B cell (primary cell): ENCODE data around the gene ABR. TPM values are rescaled to one million over a fixed set of nuclear protein-coding genes. Genes with fewer than 3 reads are reported as not detected.

Experiments
- ATAC-seq: fragments of 200-7000 bp; cut with Tn5 transposase; one replicate; pipeline ENCODE4 v1.10.0; 2021; ENCODE audit warnings: low read depth, mild to moderate bottlenecking, moderate number of reproducible peaks, moderate library complexity
- CTCF ChIA-PET: fragments of 350-600 bp; sonication (Branson Sonifier 250); formaldehyde crosslinking; loops from one replicate; lab custom pipeline; 2021; ENCODE audit warnings: antibody characterized with exemption, inconsistent platforms; lab: Charles Lee
- POLR2A ChIA-PET: fragments of 350-600 bp; sonication (Branson Sonifier 250); formaldehyde crosslinking; loops from one replicate; lab custom pipeline; 2021; ENCODE audit warnings: antibody characterized with exemption; lab: Charles Lee
- DNase-seq: peaks from one replicate; pipeline ENCODE4 v3.0.0; 2013
- H2AFZ ChIP-seq: 2 replicates; pipeline ENCODE4 v1.6.1; 2012; ENCODE audit warnings: mild to moderate bottlenecking, low read depth, low read length; ENCODE audit not compliant: insufficient read depth, poor library complexity, severe bottlenecking
- H3K27ac ChIP-seq, 2 donors: 1 replicate in 1 of 2; 2 replicates in 1 of 2; pipeline ENCODE4 v1.5.1; 2012 to 2013; ENCODE audit warnings: low read length in 2 of 2, mild to moderate bottlenecking in 2 of 2, moderate library complexity in 1 of 2
- H3K27me3 ChIP-seq, 4 experiments: fragments of 200-600 bp in 1 of 4; sonication (generic) in 1 of 4; replicated peaks in 1 of 4; 1 replicate in 2 of 4; 2 replicates in 2 of 4; pipeline versions ENCODE4 v1.6.1 to v1.7.0; 2013 to 2016; ENCODE audit warnings: low read length in 3 of 4, mild to moderate bottlenecking in 2 of 4, mixed read lengths in 1 of 4, moderate library complexity in 1 of 4; ENCODE audit not compliant: insufficient read depth in 4 of 4, control insufficient read depth in 3 of 4; ENCODE audit errors: control extremely low read depth in 1 of 4
- H3K36me3 ChIP-seq, 2 experiments: replicated peaks in 1 of 2; 1 replicate in 1 of 2; 2 replicates in 1 of 2; pipeline versions ENCODE4 v1.6.1 to v1.7.1; 2013; ENCODE audit warnings: low read length in 1 of 2; ENCODE audit not compliant: insufficient read depth in 2 of 2, control insufficient read depth in 1 of 2; ENCODE audit errors: control extremely low read depth in 1 of 2, extremely low read depth in 1 of 2
- H3K4me1 ChIP-seq, 2 donors: fragments of 200-600 bp in 1 of 2; sonication (generic) in 1 of 2; 1 replicate in 1 of 2; 2 replicates in 1 of 2; pipeline versions ENCODE4 v1.5.1 to v1.6.1; 2013 to 2017; ENCODE audit warnings: low read length in 2 of 2; ENCODE audit not compliant: control insufficient read depth in 2 of 2, insufficient read depth in 2 of 2
- H3K4me2 ChIP-seq: replicated peaks from 2 replicates; pipeline ENCODE3; 2012; ENCODE audit warnings: mild to moderate bottlenecking, low read depth, low read length; ENCODE audit not compliant: poor library complexity, severe bottlenecking
- H3K4me3 ChIP-seq, 5 experiments: fragments of 200-600 bp in 1 of 5; sonication (generic) in 1 of 5; 1 replicate in 3 of 5; 2 replicates in 2 of 5; pipeline versions ENCODE4 v1.5.1 to v1.7.0; 2011 to 2016; ENCODE audit warnings: low read length in 4 of 5, mild to moderate bottlenecking in 4 of 5, low read depth in 2 of 5, control low read depth in 1 of 5, moderate library complexity in 1 of 5; ENCODE audit not compliant: insufficient read depth in 1 of 5; ENCODE audit errors: control extremely low read depth in 1 of 5, extremely low read depth in 1 of 5
- H3K79me2 ChIP-seq: fragments of 200-600 bp; sonication (generic); one replicate; pipeline ENCODE4 v1.6.0; 2016; ENCODE audit warnings: low read length; ENCODE audit not compliant: control insufficient read depth, insufficient read depth
- H3K9ac ChIP-seq: fragments of 200-600 bp; sonication (generic); 2 replicates; pipeline ENCODE4 v1.6.1; 2017; ENCODE audit warnings: mild to moderate bottlenecking, low read length, moderate library complexity
- H3K9me3 ChIP-seq, 3 donors: one replicate each; pipeline versions ENCODE4 v1.6.1 to v1.7.1; 2013; ENCODE audit warnings: low read length in 2 of 3; ENCODE audit not compliant: control insufficient read depth in 2 of 3, insufficient read depth in 1 of 3; ENCODE audit errors: control extremely low read depth in 1 of 3
- H4K20me1 ChIP-seq: 2 replicates; pipeline ENCODE4 v1.6.0; 2012; ENCODE audit warnings: mild to moderate bottlenecking, low read length; ENCODE audit not compliant: insufficient read depth, control insufficient read depth, poor library complexity, severe bottlenecking
- H3K27ac Mint-ChIP-seq: one replicate; pipeline ENCODE4 v1.8.0; 2021; ENCODE audit warnings: mixed read lengths
- H3K27me3 Mint-ChIP-seq: one replicate; pipeline ENCODE4 v1.8.0; 2021; ENCODE audit warnings: mixed read lengths
- H3K4me1 Mint-ChIP-seq: one replicate; pipeline ENCODE4 v1.8.0; 2021; ENCODE audit warnings: mixed read lengths
- H3K4me3 Mint-ChIP-seq: one replicate; pipeline ENCODE4 v1.8.0; 2021; ENCODE audit warnings: mixed read lengths
- H3K9me3 Mint-ChIP-seq: one replicate; pipeline ENCODE4 v1.8.0; 2022; ENCODE audit warnings: mixed read lengths; ENCODE audit not compliant: insufficient read depth
- EZH2 ChIP-seq: IDR thresholded peaks from 2 replicates; pipeline ENCODE4 v1.6.1; 2012; ENCODE audit warnings: borderline replicate concordance, low read depth, mild to moderate bottlenecking, moderate library complexity, low read length; ENCODE audit not compliant: insufficient read depth, poor library complexity, severe bottlenecking
- WGBS: methylation state at CpG from one replicate; pipeline ENCODE4 v1.1.5; 2013; ENCODE audit warnings: missing lambda C conversion rate; ENCODE audit not compliant: insufficient coverage; 5-methylcytosine and 5-hydroxymethylcytosine counted together
- intact Hi-C: fragments of 100-400 bp; cut with micrococcal nuclease; formaldehyde crosslinking; loops from one replicate; pipeline ENCODE4 v1.10.0; 2022
- polyA plus RNA-seq: library from polyadenylated mRNA; depleted of rRNA; stranded (reverse); fragments of >200 nt; gene quantifications from 2 replicates; pipeline ENCODE4 v1.2.3, GENCODE V29; 2012
- total RNA-seq, 2 donors: library from RNA; stranded (reverse); fragments of 120-200 nt in 1 of 2; gene quantifications; 1 replicate in 1 of 2; 2 replicates in 1 of 2; pipeline versions ENCODE4 v1.2.3 to v1.2.4, GENCODE V29; 2013 to 2022
- TF ChIP-seq, protein P1 (sequence below): fragments of 200-600 bp; IDR thresholded peaks from one replicate; pipeline ENCODE4 v1.8.0; 2022; ENCODE audit warnings: antibody characterized with exemption, mild to moderate bottlenecking

Gene ABR
- total and polyA plus RNA-seq, 2 donors (not counting 1 experiment from before 2014, with no cell fraction given), result 79.8 to 262 TPM

DNA sequence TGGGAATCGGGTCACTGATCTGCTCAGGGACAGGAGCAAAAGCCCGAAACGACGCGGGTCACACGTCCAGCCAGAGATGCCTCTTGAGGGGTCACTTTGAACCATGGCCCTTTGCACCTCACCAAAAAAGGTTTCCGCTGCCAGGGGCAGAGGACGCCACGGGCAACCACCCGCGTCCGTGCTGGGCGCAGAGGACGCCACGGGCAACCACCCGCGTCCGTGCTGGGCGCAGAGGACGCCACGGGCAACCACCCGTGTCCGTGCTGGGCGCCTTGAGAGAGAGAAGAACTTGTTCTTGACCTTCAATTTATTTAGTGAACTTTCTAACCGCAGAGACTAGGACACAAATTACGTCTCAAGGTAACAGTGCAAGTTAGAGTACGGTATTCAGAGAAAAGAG lies 147.4 kb downstream of the ABR start:
- Histone ChIP-seq H3K4me3 (no peak overlapping the region), H3K4me2 (no peak overlapping the region), H3K27me3 (no peaks in the 10 kb centered on the region), H3K9ac (no peak overlapping the region), H3K9me3 (no peaks in the 10 kb centered on the region), H3K4me1 (peaks cover 0 to 18% of the 10 kb centered on the region in 2 donors), H2AFZ (no peak overlapping the region), H3K27ac (no peak overlapping the region), H3K79me2 (peaks cover 8% of the 10 kb centered on the region), H4K20me1 (peaks cover 55% of the 10 kb centered on the region), H3K36me3 (peaks cover 0 to 3% of the 10 kb centered on the region in 2 experiments)
- intact Hi-C loops, result no loop called here
- Mint-ChIP-seq H3K4me1 (peaks cover 22% of the 10 kb centered on the region), H3K27ac (no peak overlapping the region), H3K4me3 (peak overlapping the region; percentile 45), H3K27me3 (no peaks in the 10 kb centered on the region), H3K9me3 (no peaks in the 10 kb centered on the region)
- CTCF ChIA-PET, result no interaction called here
- POLR2A ChIA-PET, result no interaction called here
- ATAC-seq (peak; percentile 11), DNase-seq (no peak)
- WGBS, result 74% methylated on average over 23 of the region's 27 CpGs
- TF ChIP-seq, protein P1, sequence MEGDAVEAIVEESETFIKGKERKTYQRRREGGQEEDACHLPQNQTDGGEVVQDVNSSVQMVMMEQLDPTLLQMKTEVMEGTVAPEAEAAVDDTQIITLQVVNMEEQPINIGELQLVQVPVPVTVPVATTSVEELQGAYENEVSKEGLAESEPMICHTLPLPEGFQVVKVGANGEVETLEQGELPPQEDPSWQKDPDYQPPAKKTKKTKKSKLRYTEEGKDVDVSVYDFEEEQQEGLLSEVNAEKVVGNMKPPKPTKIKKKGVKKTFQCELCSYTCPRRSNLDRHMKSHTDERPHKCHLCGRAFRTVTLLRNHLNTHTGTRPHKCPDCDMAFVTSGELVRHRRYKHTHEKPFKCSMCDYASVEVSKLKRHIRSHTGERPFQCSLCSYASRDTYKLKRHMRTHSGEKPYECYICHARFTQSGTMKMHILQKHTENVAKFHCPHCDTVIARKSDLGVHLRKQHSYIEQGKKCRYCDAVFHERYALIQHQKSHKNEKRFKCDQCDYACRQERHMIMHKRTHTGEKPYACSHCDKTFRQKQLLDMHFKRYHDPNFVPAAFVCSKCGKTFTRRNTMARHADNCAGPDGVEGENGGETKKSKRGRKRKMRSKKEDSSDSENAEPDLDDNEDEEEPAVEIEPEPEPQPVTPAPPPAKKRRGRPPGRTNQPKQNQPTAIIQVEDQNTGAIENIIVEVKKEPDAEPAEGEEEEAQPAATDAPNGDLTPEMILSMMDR, result no peak
- TF ChIP-seq EZH2, result no peak

DNA sequence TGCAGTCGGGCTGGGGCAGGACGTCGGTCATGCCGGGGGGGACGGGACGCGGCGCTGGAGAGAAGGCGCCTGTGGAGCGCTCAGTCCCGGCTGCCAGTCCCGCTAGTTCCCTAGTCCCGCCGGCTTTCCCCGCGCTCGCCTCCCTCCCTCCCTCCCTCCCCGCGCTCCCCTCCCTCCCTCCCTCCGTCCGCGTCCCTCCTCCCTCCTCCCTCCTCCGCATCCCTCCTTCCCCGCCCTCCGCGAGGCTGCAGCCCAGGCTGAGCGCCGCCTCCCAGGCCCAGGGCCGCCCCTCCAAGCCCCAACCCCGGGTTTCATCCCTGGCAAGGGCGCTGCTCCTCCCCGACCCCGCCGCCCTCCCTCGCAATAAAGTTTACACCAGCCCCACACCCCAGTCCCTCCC lies 148.1 kb downstream of the ABR start:
- Histone ChIP-seq H3K79me2 (peaks cover 8% of the 10 kb centered on the region), H4K20me1 (peaks cover 48% of the 10 kb centered on the region), H2AFZ (no peak overlapping the region), H3K4me1 (peaks cover 0 to 18% of the 10 kb centered on the region in 2 donors), H3K27ac (no peak overlapping the region), H3K4me3 (no peak overlapping the region), H3K27me3 (no peaks in the 10 kb centered on the region), H3K9ac (no peak overlapping the region), H3K36me3 (no peaks in the 10 kb centered on the region), H3K4me2 (no peak overlapping the region), H3K9me3 (no peaks in the 10 kb centered on the region)
- POLR2A ChIA-PET, result no interaction called here
- DNase-seq, result no peak
- Mint-ChIP-seq H3K9me3 (no peaks in the 10 kb centered on the region), H3K4me3 (no peak overlapping the region), H3K27me3 (no peaks in the 10 kb centered on the region), H3K4me1 (peaks cover 22% of the 10 kb centered on the region), H3K27ac (no peak overlapping the region)
- WGBS, result 72% methylated on average over 10 of the region's 35 CpGs
- TF ChIP-seq, protein P1, result no peak
- no peak for TF ChIP-seq EZH2
- ATAC-seq, result no peak
- CTCF ChIA-PET, result no interaction called here
- intact Hi-C loops, result no loop called here
